ENCODE data around the gene INPP4A.

Gene INPP4A

GRCh38 chr2:98506881-98507280 is 62.2 kb downstream of the INPP4A start:
- no peak overlapping the region for H3K4me3 ChIP-seq (ENCODE audit: low read depth, low read length)
- DNase-seq (ENCODE audit: low read depth, low spot score), result no peak
- ChIA-PET CTCF (interaction anchor here (1.6 kb wide), 1 partner anchor 19 kb away, joined by 4 read pairs; no protein-coding TSS in a partner anchor), POLR2A (no interaction called here)
- TF ChIP-seq CTCF (IDR thresholded peaks at IDR 0.05; ENCODE audit: insufficient read depth, low read length, missing control alignments), result no peak

DNA sequence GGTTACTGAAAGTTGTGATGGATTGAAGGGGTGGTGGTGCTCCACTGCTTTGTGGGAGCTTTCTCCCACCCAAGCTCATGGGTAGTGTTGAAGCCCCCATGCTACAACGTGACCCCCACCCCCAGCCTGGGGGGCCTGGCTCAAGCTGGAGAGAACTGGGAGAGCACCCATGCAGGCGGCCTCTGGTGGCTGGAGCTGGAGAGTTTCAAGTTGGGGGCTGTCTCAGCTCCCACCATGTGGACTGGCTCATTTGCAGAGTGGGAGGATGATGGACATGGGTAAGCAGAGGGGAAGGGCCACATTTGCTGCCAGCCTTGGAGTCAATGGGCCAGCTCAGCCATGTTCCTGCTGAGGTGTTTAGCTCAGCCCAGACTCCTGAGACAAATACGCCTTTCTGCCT is 62.8 kb downstream of the INPP4A start:
- H3K4me3 ChIP-seq (ENCODE audit: low read depth, low read length), result no peak overlapping the region
- CTCF ChIA-PET, result interaction anchor here (1.6 kb wide), 1 partner anchor 20 kb away, joined by 4 read pairs; no protein-coding TSS in a partner anchor
- no peak for TF ChIP-seq CTCF (IDR thresholded peaks at IDR 0.05; ENCODE audit: insufficient read depth, low read length, missing control alignments)
- POLR2A ChIA-PET, result no interaction called here
- DNase-seq (ENCODE audit: low read depth, low spot score), result no peak

GRCh38 chr2:98507891-98508708 is 63.4 kb downstream of the INPP4A start:
- DNase-seq (ENCODE audit: low read depth, low spot score), result no peak
- ChIA-PET CTCF (interaction anchor here (1.6 kb wide), 1 partner anchor 20 kb away, joined by 4 read pairs; no protein-coding TSS in a partner anchor), POLR2A (no interaction called here)
- no peak overlapping the region for H3K4me3 ChIP-seq (ENCODE audit: low read depth, low read length)
- no peak for TF ChIP-seq CTCF (IDR thresholded peaks at IDR 0.05; ENCODE audit: insufficient read depth, low read length, missing control alignments)

DNA sequence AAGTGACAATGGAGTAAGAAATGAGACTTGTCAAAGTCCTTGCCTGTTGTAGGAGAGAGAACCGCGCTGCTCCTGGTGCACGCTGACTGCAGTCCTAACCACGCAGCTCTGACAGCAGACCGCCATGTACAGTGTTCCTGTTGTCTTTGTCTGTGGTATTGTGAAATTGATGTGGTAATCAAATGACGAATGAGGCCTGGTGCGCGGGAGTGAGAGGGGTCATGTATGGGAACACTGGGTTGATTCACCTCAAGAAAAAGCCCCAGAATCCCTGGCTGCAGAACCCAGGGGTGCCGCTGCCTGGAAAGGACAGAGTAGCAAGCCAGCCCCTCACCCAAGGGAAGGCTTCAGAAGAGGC is 64.0 kb downstream of the INPP4A start:
- CTCF ChIA-PET, result no interaction called here
- TF ChIP-seq CTCF (IDR thresholded peaks at IDR 0.05; ENCODE audit: insufficient read depth, low read length, missing control alignments), result no peak
- H3K4me3 ChIP-seq (ENCODE audit: low read depth, low read length), result no peak overlapping the region
- POLR2A ChIA-PET, result no interaction called here
- DNase-seq (ENCODE audit: low read depth, low spot score), result no peak

GRCh38 chr2:98509542-98510321 is 65.1 kb downstream of the INPP4A start:
- POLR2A ChIA-PET, result no interaction called here
- CTCF ChIA-PET, result no interaction called here
- DNase-seq (ENCODE audit: low read depth, low spot score), result no peak
- TF ChIP-seq CTCF (IDR thresholded peaks at IDR 0.05; ENCODE audit: insufficient read depth, low read length, missing control alignments), result no peak
- H3K4me3 ChIP-seq (ENCODE audit: low read depth, low read length), result no peak overlapping the region

- POLR2A ChIA-PET, result no interaction called here
- no peak for TF ChIP-seq CTCF (IDR thresholded peaks at IDR 0.05; ENCODE audit: insufficient read depth, low read length, missing control alignments)
- no peak for DNase-seq (ENCODE audit: low read depth, low spot score)
- CTCF ChIA-PET, result no interaction called here
- no peak overlapping the region for H3K4me3 ChIP-seq (ENCODE audit: low read depth, low read length)
Measured at GRCh38 chr2:98510322-98510662, 65.6 kb downstream of the INPP4A start.
